Kidney (tissue), 14 donors: ENCODE results near the gene MRGPRD. TPM values are rescaled to one million over a fixed set of nuclear protein-coding genes. Genes with fewer than 3 reads are reported as not detected.

Experiments used
- DNase-seq, 5 donors: peaks; one replicate each; pipeline ENCODE4 v3.0.0-alpha.2; 2013 to 2020
- FAIRE-seq: peaks from 2 replicates; lab custom pipeline; 2012; peaks lifted over from hg19 to GRCh38; lab: Jason Lieb, UNC
- H3K27ac ChIP-seq, 2 donors: one replicate each; pipeline ENCODE4 v1.7.0; 2013; ENCODE audit warnings: low read depth in 2 of 2, low read length in 2 of 2, inconsistent platforms in 1 of 2
- H3K27me3 ChIP-seq: one replicate; pipeline ENCODE4 v1.7.1; 2013; ENCODE audit warnings: low read length, inconsistent platforms; ENCODE audit not compliant: control insufficient read depth, insufficient read depth
- H3K36me3 ChIP-seq, 3 donors: one replicate each; pipeline versions ENCODE4 v1.7.0 to v1.7.1; 2013; ENCODE audit warnings: low read length in 3 of 3, control low read depth in 1 of 3, inconsistent platforms in 1 of 3; ENCODE audit not compliant: insufficient read depth in 3 of 3, control insufficient read depth in 2 of 3
- H3K4me1 ChIP-seq, 3 donors: one replicate each; pipeline versions ENCODE4 v1.7.0 to v1.7.1; 2013; ENCODE audit warnings: low read length in 3 of 3, inconsistent platforms in 1 of 3, low read depth in 1 of 3; ENCODE audit not compliant: control insufficient read depth in 2 of 3, insufficient read depth in 2 of 3
- H3K4me3 ChIP-seq, 3 donors: one replicate each; pipeline versions ENCODE4 v1.7.0 to v1.8.1; 2013; ENCODE audit warnings: low read length in 3 of 3, control low read depth in 1 of 3, inconsistent platforms in 1 of 3
- H3K9ac ChIP-seq, 3 donors: one replicate each; pipeline versions ENCODE4 v1.7.0 to v1.7.1; 2013; ENCODE audit warnings: low read length in 3 of 3, control low read depth in 1 of 3, inconsistent platforms in 1 of 3
- H3K9me3 ChIP-seq, 3 donors: one replicate each; pipeline versions ENCODE4 v1.7.0 to v1.7.1; 2013; ENCODE audit warnings: low read length in 3 of 3, control low read depth in 1 of 3, inconsistent platforms in 1 of 3; ENCODE audit not compliant: control insufficient read depth in 2 of 3, insufficient read depth in 1 of 3
- CTCF ChIP-seq: IDR thresholded peaks from 3 replicates; pipeline ENCODE4 v1.5.1; 2012; ENCODE audit warnings: mild to moderate bottlenecking, moderate library complexity, borderline replicate concordance; ENCODE audit not compliant: insufficient read depth; ENCODE audit errors: extremely low read depth
- intact Hi-C: fragments of 100-400 bp; cut with DNase I; formaldehyde crosslinking; loops from one replicate; pipeline ENCODE4 v1.11.1; 2022
- polyA plus RNA-seq: library from polyadenylated mRNA; stranded (reverse); fragments of 350-450 nt; fragmentation: Illumina TruSeq; extraction: RNeasy Lipid Tissue Mini Kit (QIAGEN cat#74804); gene quantifications from one replicate; pipeline ENCODE4 v1.2.3, GENCODE V29; 2014; ENCODE audit warnings: low read depth, low replicate concordance; ENCODE audit not compliant: insufficient read depth
- total RNA-seq: library from RNA; stranded (reverse); fragmentation: NEBNext Ultra II Directional; extraction: Animal tissue kit (Norgen Biotek cat#: 25700); gene quantifications from one replicate; pipeline ENCODE4 v1.2.1, GENCODE V29; 2021
- donor health status: control.
- donor health status: control.
- donor health status: control.
- donor health status: control.
- donor health status: control.
- donor health status: DM: yes; HTN: yes; CAD: no.
- donor health status: Normal renal cell carcinoma (clear cell type).

The MRGPRD gene
- total and polyA plus RNA-seq, 2 donors from 2014 or later = not detected

DNA sequence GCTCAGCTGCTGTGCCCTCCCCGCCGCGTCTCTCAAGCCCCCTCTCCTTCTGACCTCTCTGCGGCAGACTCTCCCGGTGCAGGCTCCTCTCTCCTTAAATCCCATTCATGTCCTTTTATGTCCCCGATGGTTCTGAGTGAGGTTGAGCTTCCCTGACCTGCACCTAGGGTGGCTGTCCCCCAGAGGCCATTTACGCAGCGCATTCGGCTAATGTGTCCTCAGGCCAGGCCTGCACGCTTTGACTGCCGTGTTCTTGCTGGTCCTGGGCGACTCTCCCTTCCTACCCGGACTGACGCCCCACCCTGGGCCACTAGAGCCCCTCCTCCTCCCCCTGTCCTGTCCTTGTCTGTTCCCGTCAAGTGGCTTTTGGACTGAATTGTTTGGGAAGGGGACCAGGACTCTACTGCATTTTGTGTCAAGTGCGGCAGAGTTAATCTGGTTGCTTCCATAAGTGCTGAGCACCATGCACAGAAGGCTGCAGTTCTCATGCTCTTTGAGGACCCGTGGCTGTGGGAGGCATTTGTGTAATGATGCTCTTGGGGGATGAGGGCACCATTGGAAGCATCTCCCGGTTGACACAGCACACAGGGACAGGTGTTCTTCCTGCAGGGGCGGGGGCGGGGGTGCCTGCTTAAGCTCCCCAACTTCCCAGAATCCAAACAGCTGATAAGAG is 40.0 kb downstream of the MRGPRD start:
- no peak overlapping the region for H3K27ac ChIP-seq
- intact Hi-C loops = no loop called here

GRCh38 chr11:68939583-68940555 is 40.9 kb downstream of the MRGPRD start:
- H3K36me3 ChIP-seq = peaks cover 0 to 22% (median 14%) of the 10 kb centered on the region in 3 donors
- no peak for FAIRE-seq
- no peak overlapping the region for H3K9ac ChIP-seq
- no peaks in the 10 kb centered on the region for H3K9me3 ChIP-seq
- intact Hi-C loops = no loop called here
- DNase-seq = peak in 1 of 5 donors; percentile 45
- no peaks in the 10 kb centered on the region for H3K4me1 ChIP-seq
- H3K27ac ChIP-seq = no peak overlapping the region
- no peak for TF ChIP-seq CTCF
- no peaks in the 10 kb centered on the region for H3K27me3 ChIP-seq
- H3K4me3 ChIP-seq = no peak overlapping the region

More for the DNA sequence above, 40.0 kb downstream of the MRGPRD start:
- Histone ChIP-seq H3K4me1 (no peaks in the 10 kb centered on the region), H3K27me3 (no peaks in the 10 kb centered on the region), H3K9me3 (no peaks in the 10 kb centered on the region), H3K9ac (no peak overlapping the region), H3K36me3 (peaks cover 0 to 22% (median 14%) of the 10 kb centered on the region in 3 donors), H3K4me3 (no peak overlapping the region)
- TF ChIP-seq CTCF = no peak
- DNase-seq (peak in 1 of 5 donors; percentile 53), FAIRE-seq (no peak)

DNA sequence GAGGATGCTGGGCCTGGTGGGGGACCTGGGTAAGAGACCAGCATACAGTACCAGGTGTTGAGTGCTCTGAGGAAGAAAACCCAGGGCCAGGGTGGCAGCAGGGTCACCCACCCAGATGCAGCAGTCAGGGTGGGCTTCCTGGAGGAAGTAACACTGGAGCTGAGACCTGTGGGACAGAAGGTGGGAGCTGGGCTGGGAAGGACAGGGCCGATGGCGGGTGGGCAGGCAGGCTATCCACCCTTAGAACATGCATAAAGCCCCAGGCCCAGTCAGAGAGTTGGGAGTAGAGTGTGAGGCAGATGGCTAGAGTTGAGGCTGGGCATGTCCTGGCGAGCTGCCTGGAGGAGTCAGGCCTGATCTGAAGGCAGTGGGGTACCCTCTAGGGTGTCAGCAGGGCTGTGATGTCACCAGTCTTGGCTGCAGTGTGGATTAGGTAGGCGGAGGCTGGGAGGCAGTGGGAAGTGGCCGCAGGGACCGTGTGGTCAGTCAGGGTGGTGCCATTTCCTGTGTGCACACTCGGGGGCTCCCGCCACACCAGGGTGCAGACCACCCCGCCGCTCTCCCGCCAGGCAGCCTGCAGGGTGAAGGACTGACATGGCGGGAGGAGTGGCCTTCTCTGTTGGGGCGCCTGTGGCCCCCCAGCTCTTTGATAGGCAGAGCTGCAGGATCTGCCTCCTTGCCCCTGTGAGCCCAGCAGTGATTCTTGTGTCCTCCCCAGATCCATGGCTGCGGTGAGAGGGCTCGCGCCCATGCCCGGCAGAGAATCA is 41.8 kb downstream of the MRGPRD start:
- intact Hi-C loops = no loop called here
- no peak for TF ChIP-seq CTCF

More for the DNA sequence above, 41.8 kb downstream of the MRGPRD start:
- Histone ChIP-seq H3K27ac (no peak overlapping the region), H3K4me3 (no peak overlapping the region), H3K9ac (no peak overlapping the region), H3K36me3 (peaks cover 0 to 22% (median 16%) of the 10 kb centered on the region in 3 donors), H3K4me1 (no peaks in the 10 kb centered on the region), H3K27me3 (no peaks in the 10 kb centered on the region), H3K9me3 (no peaks in the 10 kb centered on the region)
- peak in 1 of 5 donors; percentile 52 for DNase-seq
- no peak for FAIRE-seq
